GM06990 (cell line): ENCODE data around the gene FAM83C.

Experiments used
- DNase-seq: peaks from one replicate; pipeline ENCODE4 v3.0.0-alpha.2; 2011; ENCODE audit not compliant: insufficient read length; ENCODE audit errors: extremely low read depth
- H3K27me3 ChIP-seq: replicated peaks from 2 replicates; pipeline ENCODE4 v1.6.0; 2011; ENCODE audit warnings: low read length; ENCODE audit not compliant: control insufficient read depth, insufficient read depth
- H3K36me3 ChIP-seq: 2 replicates; pipeline ENCODE4 v1.5.1; 2011; ENCODE audit warnings: low read length; ENCODE audit not compliant: control insufficient read depth, insufficient read depth
- H3K4me3 ChIP-seq: replicated peaks from 2 replicates; pipeline ENCODE4 v1.5.1; 2011; ENCODE audit warnings: low read depth, mild to moderate bottlenecking, control low read depth, low read length
- TF ChIP-seq, protein P1 (sequence below): IDR thresholded peaks from 2 replicates; pipeline ENCODE4 v1.5.1; 2011; ENCODE audit warnings: low read length, control low read depth, mild to moderate bottlenecking, inconsistent platforms; ENCODE audit not compliant: insufficient read depth, poor library complexity, severe bottlenecking

FAM83C gene

DNA sequence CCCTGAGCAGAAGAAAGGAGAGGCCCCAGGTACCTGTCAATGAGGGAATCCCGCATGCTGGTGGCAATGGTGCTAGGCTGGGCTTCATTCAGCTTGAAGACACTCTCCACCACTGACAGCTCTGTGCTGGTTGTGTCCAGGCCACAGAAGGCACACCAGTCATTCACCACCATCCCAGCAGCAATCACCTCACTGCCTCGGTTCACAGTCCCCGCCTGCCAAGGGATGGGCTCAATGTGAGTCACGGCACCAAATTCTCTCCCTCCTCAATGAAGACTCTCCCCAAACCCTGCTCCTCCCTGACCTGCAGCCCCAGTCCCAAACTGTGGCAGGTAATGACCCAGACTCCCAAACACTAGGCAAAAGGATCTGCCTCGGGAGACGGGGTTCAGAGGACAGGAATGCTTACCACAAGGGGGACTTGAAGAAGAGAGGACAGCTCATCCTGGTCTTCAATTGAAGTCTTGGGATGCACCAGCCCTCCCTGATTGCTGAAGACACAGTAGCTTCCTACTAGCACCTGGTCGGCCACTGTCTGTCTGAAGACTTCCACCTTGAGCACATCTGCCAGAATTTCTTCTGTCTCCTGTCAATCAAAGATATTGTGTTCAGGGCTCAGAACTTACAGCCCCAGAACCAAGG is 12.6 kb downstream of the FAM83C start:
- no peak for DNase-seq
- H3K4me3 ChIP-seq: no peak overlapping the region
- H3K36me3 ChIP-seq: peaks cover 23% of the 10 kb centered on the region
- H3K27me3 ChIP-seq: no peaks in the 10 kb centered on the region
- TF ChIP-seq, protein P1, sequence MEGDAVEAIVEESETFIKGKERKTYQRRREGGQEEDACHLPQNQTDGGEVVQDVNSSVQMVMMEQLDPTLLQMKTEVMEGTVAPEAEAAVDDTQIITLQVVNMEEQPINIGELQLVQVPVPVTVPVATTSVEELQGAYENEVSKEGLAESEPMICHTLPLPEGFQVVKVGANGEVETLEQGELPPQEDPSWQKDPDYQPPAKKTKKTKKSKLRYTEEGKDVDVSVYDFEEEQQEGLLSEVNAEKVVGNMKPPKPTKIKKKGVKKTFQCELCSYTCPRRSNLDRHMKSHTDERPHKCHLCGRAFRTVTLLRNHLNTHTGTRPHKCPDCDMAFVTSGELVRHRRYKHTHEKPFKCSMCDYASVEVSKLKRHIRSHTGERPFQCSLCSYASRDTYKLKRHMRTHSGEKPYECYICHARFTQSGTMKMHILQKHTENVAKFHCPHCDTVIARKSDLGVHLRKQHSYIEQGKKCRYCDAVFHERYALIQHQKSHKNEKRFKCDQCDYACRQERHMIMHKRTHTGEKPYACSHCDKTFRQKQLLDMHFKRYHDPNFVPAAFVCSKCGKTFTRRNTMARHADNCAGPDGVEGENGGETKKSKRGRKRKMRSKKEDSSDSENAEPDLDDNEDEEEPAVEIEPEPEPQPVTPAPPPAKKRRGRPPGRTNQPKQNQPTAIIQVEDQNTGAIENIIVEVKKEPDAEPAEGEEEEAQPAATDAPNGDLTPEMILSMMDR: no peak

DNA sequence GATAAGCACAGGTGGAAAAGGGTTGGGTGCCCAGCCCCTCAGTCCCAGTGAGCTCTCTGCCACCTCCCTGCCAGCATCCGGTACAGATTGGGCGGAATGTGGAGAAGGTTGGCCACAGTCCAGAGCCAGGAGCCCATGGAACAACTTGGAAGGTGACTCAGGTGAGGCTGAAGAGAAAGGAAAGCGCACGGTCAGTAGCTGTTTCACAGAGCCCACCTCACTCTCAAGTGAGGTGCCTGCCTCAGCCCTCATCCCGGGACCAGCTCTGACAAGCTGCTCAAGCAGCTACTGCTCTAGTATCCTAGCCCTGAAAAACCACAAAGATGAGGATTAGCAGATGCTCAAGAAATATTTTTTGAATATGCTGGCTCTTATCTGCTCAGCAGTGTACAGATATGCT is 13.2 kb downstream of the FAM83C start:
- TF ChIP-seq, protein P1: no peak
- no peak overlapping the region for H3K4me3 ChIP-seq
- no peak for DNase-seq
- peaks cover 23% of the 10 kb centered on the region for H3K36me3 ChIP-seq
- no peaks in the 10 kb centered on the region for H3K27me3 ChIP-seq

DNA sequence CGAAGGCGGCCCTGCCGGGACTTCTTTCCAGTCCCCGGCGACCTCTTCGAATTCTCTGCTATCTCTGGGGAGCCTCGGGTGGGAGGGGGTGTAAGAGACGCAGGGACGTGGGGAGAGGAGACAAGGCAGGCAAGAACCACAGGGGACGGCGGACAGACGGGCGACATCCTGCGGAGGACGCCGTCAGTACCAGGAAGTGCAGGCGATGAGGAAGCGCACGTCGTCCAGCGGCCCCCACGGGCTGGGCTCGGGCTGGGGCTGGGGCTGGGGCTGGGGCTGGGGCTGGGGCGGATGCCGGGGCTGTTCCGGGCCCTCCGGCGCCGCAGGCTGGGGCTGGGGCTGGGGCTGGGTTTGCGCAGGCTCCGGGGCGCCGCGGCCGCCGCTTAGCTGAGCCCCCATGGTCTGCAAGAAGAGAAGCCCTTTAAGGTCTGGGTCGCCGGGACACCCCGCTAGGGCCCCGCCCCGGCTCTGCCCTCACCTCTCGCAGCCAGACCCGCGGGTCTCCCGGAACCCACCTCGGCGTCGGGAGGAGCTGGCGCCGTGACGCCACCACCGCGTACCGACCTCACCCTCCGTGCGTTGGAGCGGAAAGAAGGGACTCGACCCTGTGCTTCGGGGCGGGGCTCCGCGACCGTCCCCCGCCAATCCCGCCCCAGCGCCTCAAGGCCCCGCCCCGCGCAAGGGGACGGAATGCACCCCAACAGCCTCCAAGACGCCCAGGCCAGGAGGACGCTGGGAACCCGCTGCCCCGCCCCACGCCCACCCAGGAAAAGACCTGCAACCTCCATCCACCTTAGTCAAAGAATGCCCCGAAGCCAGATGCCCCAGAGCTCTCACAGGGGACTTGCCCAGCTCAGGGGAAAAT is 14.5 kb downstream of the FAM83C start, which contains the start of gene MMP24OS:
Gene MMP24OS, minus strand, starts transcription at position 592 of the 865 bp plus-strand sequence. Its CDS starts 193 bp downstream, at position 399.
- Histone ChIP-seq H3K4me3 (peak within 1 kb of the TSS; percentile 91), H3K27me3 (no peaks in the 10 kb centered on the region), H3K36me3 (peaks cover 23% of the 10 kb centered on the region)
- peak; percentile 93 for DNase-seq
- TF ChIP-seq, protein P1: peak; percentile 49

DNA sequence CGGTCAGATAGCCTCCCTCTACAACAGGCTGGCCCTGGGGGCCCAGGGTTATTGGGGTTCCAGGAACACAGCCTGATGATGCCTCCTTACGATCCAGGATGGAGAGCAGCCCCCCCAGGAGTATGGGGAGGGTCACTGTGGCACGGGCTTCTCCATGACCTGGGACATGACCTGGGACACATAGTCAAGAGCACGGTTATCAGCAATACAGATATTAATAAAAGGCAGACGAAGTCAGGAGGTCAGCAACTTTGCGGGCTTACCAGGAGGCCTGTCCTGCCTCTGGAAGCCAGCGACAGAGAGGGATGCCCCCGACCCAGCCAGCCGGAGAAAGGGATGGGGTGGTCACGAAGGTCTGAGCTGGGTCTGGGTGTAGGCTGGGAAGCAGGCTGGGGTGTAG is 15.1 kb downstream of the FAM83C start:
- Histone ChIP-seq H3K36me3 (peaks cover 23% of the 10 kb centered on the region), H3K27me3 (no peaks in the 10 kb centered on the region), H3K4me3 (peak overlapping the region; percentile 91)
- TF ChIP-seq, protein P1: no peak
- DNase-seq: no peak

DNA sequence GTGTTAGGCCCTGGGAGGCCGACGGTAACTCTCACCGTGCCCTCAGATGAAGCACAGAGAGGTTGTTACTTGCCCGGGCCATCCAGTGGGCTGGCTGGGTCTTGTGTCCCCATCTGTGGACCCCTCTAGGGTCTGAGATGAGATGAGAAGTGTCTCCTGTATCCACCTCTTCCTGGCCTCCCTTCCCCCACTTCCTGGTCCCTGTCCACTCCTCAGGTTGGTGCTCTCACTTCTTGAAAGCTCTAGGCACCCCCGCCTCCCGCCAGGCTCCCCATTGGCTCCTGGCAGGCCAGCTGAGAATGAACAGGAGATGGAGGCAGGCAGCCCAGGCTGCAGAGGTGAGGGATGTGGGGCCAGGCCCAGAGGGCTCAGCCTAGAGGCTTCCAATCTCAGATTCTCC is 15.8 kb downstream of the FAM83C start:
- TF ChIP-seq, protein P1: no peak
- Histone ChIP-seq H3K36me3 (peaks cover 23% of the 10 kb centered on the region), H3K4me3 (peak overlapping the region; percentile 91), H3K27me3 (no peaks in the 10 kb centered on the region)
- DNase-seq: no peak
